Stimulated activated CD4-positive, alpha-beta T cell treated with anti-CD3 and anti-CD28 coated beads, Interleukin-4, amount 100 ng/mL, for 24 hours (primary cell): ENCODE measurements around the gene LGALS3BP.
"Not testable (repeated sequence)": the region's sequence is repeated elsewhere in the genome, so short reads cannot be mapped to it uniquely, and the experiment has no call there.

ENCODE experiments used
- DNase-seq: peaks from one replicate; pipeline ENCODE4 v3.0.0-alpha.2; 2020

Gene LGALS3BP

GRCh38 chr17:78962984-78963348 is 16.8 kb downstream of the LGALS3BP start:
- not testable (repeated sequence) for DNase-seq

- DNase-seq: no peak
Observed at GRCh38 chr17:78962345-78962983, 17.3 kb downstream of the LGALS3BP start.

- DNase-seq: no peak
Observed at GRCh38 chr17:78961571-78961970, 18.2 kb downstream of the LGALS3BP start.

GRCh38 chr17:78960928-78961327 is 18.8 kb downstream of the LGALS3BP start:
- no peak for DNase-seq

GRCh38 chr17:78959803-78960202 is 19.9 kb downstream of the LGALS3BP start:
- DNase-seq: no peak

- no peak for DNase-seq
Observed at GRCh38 chr17:78958641-78959127, 21.0 kb downstream of the LGALS3BP start.

- DNase-seq: no peak
Observed at GRCh38 chr17:78957128-78957527, 22.6 kb downstream of the LGALS3BP start.

GRCh38 chr17:78956254-78956653 is 23.5 kb downstream of the LGALS3BP start:
- no peak for DNase-seq

- DNase-seq: no peak
Observed at GRCh38 chr17:78954684-78955083, 25.0 kb downstream of the LGALS3BP start.

- no peak for DNase-seq
Observed at GRCh38 chr17:78953356-78954350, 26.1 kb downstream of the LGALS3BP start.

GRCh38 chr17:78952706-78953105 is 27.0 kb downstream of the LGALS3BP start:
- DNase-seq: no peak

- DNase-seq: no peak
Observed at GRCh38 chr17:78951967-78952551, 27.7 kb downstream of the LGALS3BP start.

GRCh38 chr17:78950870-78951269 is 28.9 kb downstream of the LGALS3BP start:
- DNase-seq: no peak

- no peak for DNase-seq
Observed at GRCh38 chr17:78947235-78948149, 32.2 kb downstream of the LGALS3BP start.

- no peak for DNase-seq
Observed at GRCh38 chr17:78946631-78947030, 33.1 kb downstream of the LGALS3BP start.

GRCh38 chr17:78946131-78946530 is 33.6 kb downstream of the LGALS3BP start:
- no peak for DNase-seq

- not testable (repeated sequence) for DNase-seq
Observed at GRCh38 chr17:78945455-78945854, 34.3 kb downstream of the LGALS3BP start.

- no peak for DNase-seq
Observed at GRCh38 chr17:78944956-78945355, 34.8 kb downstream of the LGALS3BP start.

GRCh38 chr17:78944026-78944425 is 35.7 kb downstream of the LGALS3BP start:
- no peak for DNase-seq

GRCh38 chr17:78940708-78941107 is 39.0 kb downstream of the LGALS3BP start:
- DNase-seq: no peak

GRCh38 chr17:78940258-78940657 is 39.5 kb downstream of the LGALS3BP start:
- no peak for DNase-seq

GRCh38 chr17:78939615-78940014 is 40.1 kb downstream of the LGALS3BP start:
- DNase-seq: no peak
